ENCODE results near the gene SPRED2. TPM values are rescaled to one million over a fixed set of nuclear protein-coding genes. Genes with fewer than 3 reads are reported as not detected.

SPRED2 gene, protein sequence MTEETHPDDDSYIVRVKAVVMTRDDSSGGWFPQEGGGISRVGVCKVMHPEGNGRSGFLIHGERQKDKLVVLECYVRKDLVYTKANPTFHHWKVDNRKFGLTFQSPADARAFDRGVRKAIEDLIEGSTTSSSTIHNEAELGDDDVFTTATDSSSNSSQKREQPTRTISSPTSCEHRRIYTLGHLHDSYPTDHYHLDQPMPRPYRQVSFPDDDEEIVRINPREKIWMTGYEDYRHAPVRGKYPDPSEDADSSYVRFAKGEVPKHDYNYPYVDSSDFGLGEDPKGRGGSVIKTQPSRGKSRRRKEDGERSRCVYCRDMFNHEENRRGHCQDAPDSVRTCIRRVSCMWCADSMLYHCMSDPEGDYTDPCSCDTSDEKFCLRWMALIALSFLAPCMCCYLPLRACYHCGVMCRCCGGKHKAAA
- 10 to 100 TPM; 10.6 to 14.9 TPM for total RNA-seq
- 10 to 100 TPM; 32.7 to 38.7 TPM for polyA plus RNA-seq (ENCODE audit: insufficient read length in 2 of 2)
- long read RNA-seq, donor 1, full-length matches to known transcripts: 10 of 10 reads
- long read RNA-seq, donor 1, partial matches to known transcripts: 0 of 10 reads
- long read RNA-seq, donor 1, other reads (novel, unspliced or antisense): 0 of 10 reads
- long read RNA-seq, donor 2, full-length matches to known transcripts: 2 of 2 reads
- long read RNA-seq, donor 2, partial matches to known transcripts: 0 of 2 reads
- long read RNA-seq, donor 2, other reads (novel, unspliced or antisense): 0 of 2 reads
- long read RNA-seq, donor 3, full-length matches to known transcripts: 4 of 4 reads
- long read RNA-seq, donor 3, partial matches to known transcripts: 0 of 4 reads
- long read RNA-seq, donor 3, other reads (novel, unspliced or antisense): 0 of 4 reads
- long read RNA-seq, donor 4, full-length matches to known transcripts: 3 of 3 reads
- long read RNA-seq, donor 4, partial matches to known transcripts: 0 of 3 reads
- long read RNA-seq, donor 4, other reads (novel, unspliced or antisense): 0 of 3 reads

DNA sequence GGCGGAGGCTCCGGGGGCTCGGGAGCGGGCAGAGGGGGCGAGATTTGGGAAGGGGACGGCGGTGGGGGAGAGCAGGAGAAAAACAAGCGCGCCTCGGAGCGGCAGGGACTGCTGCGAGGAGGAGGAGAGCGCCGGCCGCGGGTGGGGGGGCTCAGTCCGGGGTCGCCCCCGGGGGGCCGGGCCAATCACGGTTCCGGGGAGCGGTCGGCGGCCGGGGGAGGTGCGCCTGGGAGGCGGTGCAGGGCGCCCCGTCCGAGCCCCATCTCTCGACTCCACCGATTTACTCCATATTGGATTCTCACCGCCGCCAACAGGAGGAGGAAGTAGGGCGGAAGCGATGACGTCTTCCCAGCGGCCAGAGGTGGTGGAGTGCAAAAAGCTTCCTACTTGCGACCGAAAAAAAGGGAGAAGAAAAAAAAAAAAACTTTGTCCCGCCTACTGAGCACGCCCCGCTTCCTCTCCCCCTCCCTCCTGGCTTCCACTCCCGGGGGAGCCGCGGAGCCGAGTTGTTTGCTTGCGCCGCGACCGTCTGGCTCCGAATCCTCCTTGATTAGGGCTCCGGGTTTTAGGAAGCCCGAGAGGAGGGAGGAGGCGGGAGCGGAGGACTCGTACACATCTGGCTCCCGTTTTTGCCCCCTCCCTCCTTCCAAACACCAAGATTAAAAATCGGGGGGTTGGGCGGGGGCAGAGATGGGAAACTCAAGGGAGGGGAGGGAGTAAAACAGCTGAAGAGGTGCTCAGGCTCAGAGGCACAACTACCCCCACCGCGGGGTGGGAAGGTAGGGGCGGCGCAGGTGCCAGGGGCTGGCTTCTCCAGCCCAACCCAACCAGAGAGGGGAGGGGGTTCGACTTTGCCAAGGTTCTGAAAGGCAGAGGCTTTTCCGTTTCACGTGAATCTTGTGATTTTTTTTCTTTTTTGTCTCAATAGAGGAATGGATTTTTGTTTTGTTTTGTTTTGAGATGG, at the start of gene SPRED2:
Gene SPRED2, minus strand, starts transcription at position 373 of the 964 bp plus-strand sequence. CDS start 612 bp downstream, outside the sequence.
- 0% methylated on average over 29 of the region's 68 CpGs for WGBS (ENCODE audit: insufficient coverage)

DNA sequence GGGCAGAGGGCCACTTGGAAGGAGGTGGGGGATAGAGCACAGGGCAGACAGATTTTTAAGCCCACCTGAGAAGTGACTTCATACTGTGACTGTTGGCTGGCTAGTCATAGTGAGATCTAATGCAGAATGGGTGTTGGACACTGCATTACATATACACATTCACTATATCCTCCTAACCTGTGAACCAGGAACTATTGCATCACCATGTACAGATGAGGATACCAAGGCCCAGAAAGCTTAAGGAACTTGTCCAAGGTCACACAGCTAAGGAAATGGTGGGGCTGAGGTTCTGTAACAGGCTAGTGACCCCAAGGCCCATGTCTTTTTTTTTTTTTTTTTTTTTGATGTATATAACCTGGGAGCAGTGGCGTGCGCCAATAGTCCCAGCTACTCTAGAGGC, 49.6 kb upstream of the SPRED2 start:
- no peaks in the 10 kb centered on the region for H3K4me1 ChIP-seq (ENCODE audit: control insufficient read depth, insufficient read depth, low read length)
- DNase-seq (ENCODE audit: low read depth in 4 of 6, low spot score in 6 of 6): no peak
- no peaks in the 10 kb centered on the region for H3K9me3 ChIP-seq (ENCODE audit: control insufficient read depth, insufficient read depth, low read length)
- no peak overlapping the region for H3K27ac ChIP-seq (ENCODE audit: low read depth, low read length)
- H3K27me3 ChIP-seq (ENCODE audit: control insufficient read depth, insufficient read depth, low read length): no peaks in the 10 kb centered on the region
- H3K4me3 ChIP-seq (ENCODE audit: low read depth, low read length): no peak overlapping the region
- WGBS (ENCODE audit: insufficient coverage): no CpG with 5 or more reads among the region's 2 CpGs
- H3K36me3 ChIP-seq (ENCODE audit: control insufficient read depth, insufficient read depth, low read length): no peaks in the 10 kb centered on the region

More for the DNA sequence above, at the start of gene SPRED2:
- no peaks in the 10 kb centered on the region for H3K9me3 ChIP-seq (ENCODE audit: control insufficient read depth, insufficient read depth, low read length)
- no peaks in the 10 kb centered on the region for H3K27me3 ChIP-seq (ENCODE audit: control insufficient read depth, insufficient read depth, low read length)
- H3K27ac ChIP-seq (ENCODE audit: low read depth, low read length): peak within 1 kb of the TSS; percentile 93
- H3K36me3 ChIP-seq (ENCODE audit: control insufficient read depth, insufficient read depth, low read length): no peaks in the 10 kb centered on the region
- peak within 1 kb of the TSS; percentile 86 for H3K4me3 ChIP-seq (ENCODE audit: low read depth, low read length)
- peak; percentile 88 to 99 (median 96) for DNase-seq (ENCODE audit: low read depth in 4 of 6, low spot score in 6 of 6)
- peaks cover 34% of the 10 kb centered on the region for H3K4me1 ChIP-seq (ENCODE audit: control insufficient read depth, insufficient read depth, low read length)

DNA sequence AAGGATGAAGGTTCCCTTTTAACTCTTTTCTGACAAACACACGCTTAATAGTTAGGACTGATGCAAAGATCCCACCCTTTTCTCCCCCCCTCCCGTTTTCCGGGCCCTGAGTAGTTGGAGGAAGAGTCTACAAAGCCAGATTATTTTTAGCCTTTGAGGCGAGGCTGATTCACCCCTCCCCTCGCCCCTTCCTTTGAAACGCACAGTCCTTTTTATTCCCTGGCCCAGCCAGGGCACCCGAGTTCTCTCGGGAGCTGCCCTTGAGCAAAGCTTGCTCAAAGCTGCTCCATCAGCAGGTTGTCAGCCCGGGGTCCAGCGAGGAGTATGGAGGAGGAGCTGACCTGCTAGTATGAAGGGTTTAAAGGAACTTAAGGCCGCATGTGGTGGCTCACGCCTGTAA, 47.1 kb upstream of the SPRED2 start:
- WGBS (ENCODE audit: insufficient coverage): 18% methylated on average over 6 of the region's 12 CpGs
- no peaks in the 10 kb centered on the region for H3K9me3 ChIP-seq (ENCODE audit: control insufficient read depth, insufficient read depth, low read length)
- H3K27ac ChIP-seq (ENCODE audit: low read depth, low read length): no peak overlapping the region
- H3K36me3 ChIP-seq (ENCODE audit: control insufficient read depth, insufficient read depth, low read length): no peaks in the 10 kb centered on the region
- no peak overlapping the region for H3K4me3 ChIP-seq (ENCODE audit: low read depth, low read length)
- no peak for DNase-seq (ENCODE audit: low read depth in 4 of 6, low spot score in 6 of 6)
- H3K4me1 ChIP-seq (ENCODE audit: control insufficient read depth, insufficient read depth, low read length): no peaks in the 10 kb centered on the region
- no peaks in the 10 kb centered on the region for H3K27me3 ChIP-seq (ENCODE audit: control insufficient read depth, insufficient read depth, low read length)

DNA sequence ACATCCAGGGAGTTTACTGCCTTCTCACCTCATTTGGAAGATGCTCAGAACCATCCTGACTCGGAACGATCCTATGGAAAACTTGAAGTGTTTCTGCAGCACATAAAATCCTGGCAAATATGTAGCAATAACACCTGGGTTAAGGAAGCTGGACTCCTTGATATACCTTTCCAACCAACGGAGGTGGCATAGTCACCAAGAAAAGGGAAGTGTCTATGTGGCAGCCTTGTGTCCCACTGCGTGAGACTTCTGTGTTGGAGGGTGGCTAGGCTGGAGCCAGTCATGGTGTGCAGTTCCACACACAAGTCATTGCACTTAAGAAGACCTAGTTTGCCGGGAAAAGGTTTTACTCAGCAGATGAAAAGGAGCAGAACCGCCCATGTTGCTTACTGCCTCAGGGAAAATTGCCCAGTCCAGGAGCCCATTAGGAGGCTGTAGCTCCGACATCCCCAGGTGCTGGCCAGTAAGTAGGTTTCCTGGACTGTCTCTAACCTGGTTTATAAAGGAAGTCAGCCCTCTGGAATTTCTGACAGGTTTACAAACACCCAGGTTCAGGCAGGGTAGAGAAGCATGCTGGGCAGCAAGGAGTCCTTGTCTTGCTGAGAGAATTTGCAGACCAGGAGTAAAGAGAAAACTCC, 46.2 kb upstream of the SPRED2 start:
- DNase-seq (ENCODE audit: low read depth in 4 of 6, low spot score in 6 of 6): no peak
- WGBS (ENCODE audit: insufficient coverage): 84% methylated on average over 3 of the region's 7 CpGs
- H3K4me3 ChIP-seq (ENCODE audit: low read depth, low read length): no peak overlapping the region
- H3K36me3 ChIP-seq (ENCODE audit: control insufficient read depth, insufficient read depth, low read length): no peaks in the 10 kb centered on the region
- H3K27me3 ChIP-seq (ENCODE audit: control insufficient read depth, insufficient read depth, low read length): no peaks in the 10 kb centered on the region
- no peak overlapping the region for H3K27ac ChIP-seq (ENCODE audit: low read depth, low read length)
- no peaks in the 10 kb centered on the region for H3K4me1 ChIP-seq (ENCODE audit: control insufficient read depth, insufficient read depth, low read length)
- no peaks in the 10 kb centered on the region for H3K9me3 ChIP-seq (ENCODE audit: control insufficient read depth, insufficient read depth, low read length)

DNA sequence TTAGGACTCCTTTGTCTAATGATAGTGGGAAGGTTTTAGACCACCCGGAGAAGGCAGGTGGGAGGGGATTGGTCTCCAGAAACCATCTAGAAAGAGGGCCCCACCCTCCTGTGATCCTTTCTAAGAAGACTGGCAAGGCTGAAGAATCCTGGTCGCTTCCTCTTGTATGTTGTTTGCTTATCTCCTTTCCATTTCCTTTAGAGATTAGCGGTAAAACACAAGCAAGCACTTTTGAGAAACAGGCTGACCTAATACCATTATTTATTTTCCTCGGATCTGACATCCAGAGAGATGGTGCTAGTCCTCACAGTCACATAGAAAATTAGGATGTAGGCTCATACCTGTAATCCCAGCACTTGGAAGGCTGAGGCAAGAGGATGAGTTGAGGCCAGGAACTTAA, 45.2 kb upstream of the SPRED2 start:
- H3K27ac ChIP-seq (ENCODE audit: low read depth, low read length): no peak overlapping the region
- WGBS (ENCODE audit: insufficient coverage): no CpG with 5 or more reads among the region's 4 CpGs
- no peak for DNase-seq (ENCODE audit: low read depth in 4 of 6, low spot score in 6 of 6)
- no peaks in the 10 kb centered on the region for H3K36me3 ChIP-seq (ENCODE audit: control insufficient read depth, insufficient read depth, low read length)
- H3K4me1 ChIP-seq (ENCODE audit: control insufficient read depth, insufficient read depth, low read length): no peaks in the 10 kb centered on the region
- no peaks in the 10 kb centered on the region for H3K27me3 ChIP-seq (ENCODE audit: control insufficient read depth, insufficient read depth, low read length)
- no peaks in the 10 kb centered on the region for H3K9me3 ChIP-seq (ENCODE audit: control insufficient read depth, insufficient read depth, low read length)
- H3K4me3 ChIP-seq (ENCODE audit: low read depth, low read length): no peak overlapping the region

DNA sequence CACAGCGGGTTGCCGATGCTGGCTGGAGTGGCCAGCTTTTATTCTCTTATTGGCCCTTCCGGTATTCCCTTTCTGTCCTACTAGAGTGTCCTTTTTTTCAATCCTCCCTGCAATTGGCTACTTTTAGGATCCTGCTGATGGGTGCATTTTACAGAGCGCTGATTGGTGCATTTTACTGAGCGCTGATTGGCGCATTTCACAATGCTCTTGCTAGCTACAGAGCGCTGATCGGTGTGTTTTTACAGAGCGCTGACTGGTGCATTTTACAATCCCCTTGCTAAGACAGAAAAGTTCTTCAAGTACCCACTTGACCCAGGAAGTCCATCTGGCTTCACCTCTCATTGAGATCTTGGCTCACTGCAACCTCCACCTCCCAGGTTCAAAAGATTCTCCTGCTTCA, 44.4 kb upstream of the SPRED2 start:
- Histone ChIP-seq H3K27ac (ENCODE audit: low read depth, low read length) (no peak overlapping the region), H3K36me3 (ENCODE audit: control insufficient read depth, insufficient read depth, low read length) (no peaks in the 10 kb centered on the region), H3K4me3 (ENCODE audit: low read depth, low read length) (no peak overlapping the region), H3K27me3 (ENCODE audit: control insufficient read depth, insufficient read depth, low read length) (no peaks in the 10 kb centered on the region), H3K9me3 (ENCODE audit: control insufficient read depth, insufficient read depth, low read length) (no peaks in the 10 kb centered on the region), H3K4me1 (ENCODE audit: control insufficient read depth, insufficient read depth, low read length) (no peaks in the 10 kb centered on the region)
- DNase-seq (ENCODE audit: low read depth in 4 of 6, low spot score in 6 of 6): no peak
- 92% methylated on average over 9 of the region's 9 CpGs for WGBS (ENCODE audit: insufficient coverage)

DNA sequence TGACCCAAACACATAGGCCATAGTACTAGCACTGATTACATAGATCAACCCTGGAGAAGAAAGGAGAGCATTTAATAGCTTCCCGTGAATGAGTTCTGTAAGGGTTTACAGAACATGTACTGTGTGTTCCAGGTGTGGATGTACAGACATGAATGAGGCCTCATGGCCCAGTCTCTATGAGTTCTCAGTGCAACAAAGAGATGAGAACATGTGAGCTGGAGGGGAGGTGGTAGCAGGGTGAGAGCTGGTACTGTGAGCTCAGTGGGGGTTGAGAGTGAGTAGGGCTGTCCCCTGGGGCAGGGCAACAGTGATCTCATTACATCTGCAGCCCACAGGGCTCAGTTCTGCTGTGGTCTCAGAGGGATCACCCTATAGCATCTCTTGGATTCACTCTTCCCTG, 42.6 kb upstream of the SPRED2 start:
- no peak overlapping the region for H3K27ac ChIP-seq (ENCODE audit: low read depth, low read length)
- no peaks in the 10 kb centered on the region for H3K36me3 ChIP-seq (ENCODE audit: control insufficient read depth, insufficient read depth, low read length)
- 100% methylated on average over 1 of the region's 1 CpG for whole genome bisulfite sequencing (ENCODE audit: insufficient coverage)

DNA sequence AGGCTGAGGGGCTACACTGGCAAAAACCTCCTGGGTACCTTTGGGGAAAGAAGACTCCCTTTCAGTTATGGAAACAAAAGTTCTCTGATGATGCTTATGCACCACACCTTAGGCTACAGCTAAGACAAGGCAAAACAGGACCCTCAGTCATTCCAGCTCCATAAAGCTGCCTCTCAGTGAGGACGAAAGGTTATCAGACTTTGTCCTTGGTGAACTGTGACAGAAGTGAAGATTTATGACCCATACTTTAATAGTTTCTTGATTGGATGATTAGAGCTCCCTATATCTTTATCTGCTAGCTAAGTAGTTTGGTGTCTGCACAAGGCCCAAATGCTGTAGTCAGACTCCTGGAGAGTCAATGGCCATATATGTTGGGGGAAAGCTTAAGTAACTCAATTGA, 40.6 kb upstream of the SPRED2 start:
- no peaks in the 10 kb centered on the region for H3K4me1 ChIP-seq (ENCODE audit: control insufficient read depth, insufficient read depth, low read length)
- H3K9me3 ChIP-seq (ENCODE audit: control insufficient read depth, insufficient read depth, low read length): no peaks in the 10 kb centered on the region
- H3K27ac ChIP-seq (ENCODE audit: low read depth, low read length): no peak overlapping the region
- no CpG with 5 or more reads among the region's 1 CpG for WGBS (ENCODE audit: insufficient coverage)
- H3K36me3 ChIP-seq (ENCODE audit: control insufficient read depth, insufficient read depth, low read length): no peaks in the 10 kb centered on the region
- no peak for DNase-seq (ENCODE audit: low read depth in 4 of 6, low spot score in 6 of 6)
- H3K27me3 ChIP-seq (ENCODE audit: control insufficient read depth, insufficient read depth, low read length): no peaks in the 10 kb centered on the region
- H3K4me3 ChIP-seq (ENCODE audit: low read depth, low read length): no peak overlapping the region

More for the DNA sequence above, 42.6 kb upstream of the SPRED2 start:
- H3K27me3 ChIP-seq (ENCODE audit: control insufficient read depth, insufficient read depth, low read length): no peaks in the 10 kb centered on the region
- H3K4me3 ChIP-seq (ENCODE audit: low read depth, low read length): no peak overlapping the region
- H3K9me3 ChIP-seq (ENCODE audit: control insufficient read depth, insufficient read depth, low read length): no peaks in the 10 kb centered on the region
- H3K4me1 ChIP-seq (ENCODE audit: control insufficient read depth, insufficient read depth, low read length): no peaks in the 10 kb centered on the region
- no peak for DNase-seq (ENCODE audit: low read depth in 4 of 6, low spot score in 6 of 6)
